AG04450 (cell line): ENCODE data around the gene GNB5. TPM values are rescaled to one million over a fixed set of nuclear protein-coding genes. Genes with fewer than 3 reads are reported as not detected.

Experiments
- CTCF ChIA-PET: fragments of 300-600, 350-600 bp; formaldehyde crosslinking; extraction: SDS; loops from one replicate; lab custom pipeline; 2022; ENCODE audit warnings: antibody characterized with exemption, inconsistent platforms; lab: Charles Lee
- POLR2A ChIA-PET: fragments of 350-600 bp; formaldehyde crosslinking; extraction: SDS; loops from one replicate; lab custom pipeline; 2021; ENCODE audit warnings: antibody characterized with exemption, inconsistent platforms; lab: Yijun Ruan, JAX
- DNase-seq: peaks from one replicate; pipeline ENCODE4 v3.0.0-alpha.2; 2011; ENCODE audit warnings: low read depth, low spot score
- H3K27ac ChIP-seq: one replicate; pipeline ENCODE4 v1.5.1; 2012; ENCODE audit warnings: low read depth, low read length, control low read depth
- H3K27me3 ChIP-seq: one replicate; pipeline ENCODE4 v1.6.0; 2012; ENCODE audit warnings: low read length; ENCODE audit not compliant: control insufficient read depth, insufficient read depth
- H3K4me3 ChIP-seq: 2 replicates; pipeline ENCODE4 v1.5.1; 2011; ENCODE audit warnings: mild to moderate bottlenecking, low read depth, low read length, control low read depth
- H3K9me3 ChIP-seq: 2 replicates; pipeline ENCODE4 v1.5.1; 2012; ENCODE audit warnings: low read length; ENCODE audit not compliant: control insufficient read depth, insufficient read depth
- CTCF ChIP-seq: IDR thresholded peaks from 2 replicates; pipeline ENCODE4 v1.5.1; 2011; ENCODE audit warnings: low read depth, low read length, control low read depth, inconsistent platforms
- polyA plus RNA-seq: library from polyadenylated mRNA; depleted of rRNA; stranded (reverse); fragments of >200 nt; gene quantifications from 2 replicates; pipeline ENCODE4 v1.2.3, GENCODE V29; 2011

Gene GNB5
- polyA plus RNA-seq, 1 experiment, result 43.6 TPM

- Histone ChIP-seq H3K4me3 (no peak overlapping the region), H3K27ac (no peak overlapping the region), H3K27me3 (no peaks in the 10 kb centered on the region), H3K9me3 (no peaks in the 10 kb centered on the region)
- POLR2A ChIA-PET, result no interaction called here
- CTCF ChIA-PET, result interaction anchor here (0.9 to 3.6 kb wide), 13 partner anchors 9 to 212 kb away, joined by 3 to 48 read pairs (median 4); partner anchors contain the start of gene LEO1
- peak; percentile 80 for TF ChIP-seq CTCF
- DNase-seq, result no peak
Measured at GRCh38 chr15:52183562-52184173, 7.5 kb downstream of the GNB5 start.

- no peak overlapping the region for H3K4me3 ChIP-seq
- no peak overlapping the region for H3K27ac ChIP-seq
- DNase-seq, result no peak
- TF ChIP-seq CTCF, result no peak
- no peaks in the 10 kb centered on the region for H3K9me3 ChIP-seq
- no peaks in the 10 kb centered on the region for H3K27me3 ChIP-seq
- ChIA-PET POLR2A (no interaction called here), CTCF (interaction anchor here (1.1 to 2.9 kb wide), 2 partner anchors 26 to 44 kb away, joined by 3 to 16 read pairs; no protein-coding TSS in a partner anchor)
Measured at GRCh38 chr15:52181938-52182780, 9.0 kb downstream of the GNB5 start.

DNA sequence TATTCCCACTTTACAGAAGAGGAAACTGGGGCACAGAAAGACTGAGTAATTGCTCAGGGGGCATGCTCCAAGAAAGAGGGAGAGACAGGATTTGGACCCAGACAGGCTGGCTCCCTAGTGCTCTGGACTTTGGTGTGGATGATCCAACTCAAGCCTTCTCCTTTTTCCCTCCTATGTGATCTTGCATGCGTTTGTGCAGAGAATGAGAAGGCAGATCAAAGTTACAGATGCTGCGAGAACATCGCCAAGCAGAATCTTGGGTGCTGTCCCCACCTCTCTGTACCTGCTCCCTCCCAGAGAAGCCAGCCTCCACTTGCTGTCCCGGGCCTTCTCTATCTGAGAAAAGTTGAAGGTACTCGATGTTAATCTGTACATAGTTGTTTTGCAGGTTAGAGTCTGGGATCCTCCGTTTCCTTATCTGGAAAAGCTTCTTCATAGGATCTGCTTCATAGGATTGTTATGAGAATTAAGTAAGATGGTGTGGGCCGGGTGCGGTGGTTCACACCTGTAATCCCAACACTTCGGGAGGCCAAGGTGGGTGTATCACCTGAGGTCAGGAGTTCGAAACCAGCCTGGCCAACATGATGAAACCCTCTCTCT is 10.2 kb downstream of the GNB5 start:
- ChIA-PET POLR2A (no interaction called here), CTCF (no interaction called here)
- DNase-seq, result no peak
- no peak overlapping the region for H3K27ac ChIP-seq
- H3K4me3 ChIP-seq, result no peak overlapping the region
- no peaks in the 10 kb centered on the region for H3K9me3 ChIP-seq
- no peak for TF ChIP-seq CTCF
- no peaks in the 10 kb centered on the region for H3K27me3 ChIP-seq

DNA sequence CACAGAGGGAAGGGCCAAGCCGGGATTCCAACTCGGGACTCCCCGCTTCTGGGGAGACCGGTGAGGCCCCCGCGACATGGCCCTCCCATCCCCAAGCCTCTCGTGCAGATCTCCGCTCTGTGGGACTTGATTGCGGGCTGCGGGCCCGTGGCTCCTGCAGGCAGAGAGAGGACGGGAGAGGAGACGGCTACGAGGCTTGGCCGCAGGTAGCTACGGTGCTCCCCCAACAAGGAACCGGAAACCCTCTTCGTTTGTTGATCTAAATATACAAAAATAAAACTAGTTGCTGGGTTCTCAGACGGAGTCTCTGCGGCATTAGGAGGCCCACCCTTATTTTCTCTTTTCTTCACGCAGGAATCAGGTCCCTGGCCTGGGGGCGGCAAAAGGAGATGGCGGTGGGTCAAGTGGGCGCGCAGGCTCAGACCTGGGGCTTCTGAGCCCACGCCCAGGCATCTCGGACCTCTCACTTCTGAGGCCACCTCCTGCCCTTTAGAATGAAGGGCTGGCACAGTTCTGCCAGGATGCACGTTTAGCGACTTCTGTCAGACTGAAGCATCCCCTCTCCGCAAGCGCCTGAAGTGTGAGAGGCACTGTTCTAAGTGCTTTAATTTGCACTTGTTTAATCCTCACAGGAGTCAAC is 10.9 kb downstream of the GNB5 start:
- peak overlapping the region; percentile 90 for H3K4me3 ChIP-seq
- CTCF ChIA-PET, result interaction anchor here (0.6 to 2.1 kb wide), 4 partner anchors 28 to 290 kb away, joined by 3 to 15 read pairs (median 6); no protein-coding TSS in a partner anchor
- no peak for TF ChIP-seq CTCF
- DNase-seq, result no peak
- POLR2A ChIA-PET, result no interaction called here
- H3K27ac ChIP-seq, result peak overlapping the region; percentile 22
- no peaks in the 10 kb centered on the region for H3K27me3 ChIP-seq
- no peaks in the 10 kb centered on the region for H3K9me3 ChIP-seq
